SJSA1 (cell line): ENCODE results near the gene SLC16A14. TPM values are rescaled to one million over a fixed set of nuclear protein-coding genes. Genes with fewer than 3 reads are reported as not detected.

Experiments
- DNase-seq, 2 experiments: peaks; one replicate each; pipeline ENCODE4 v3.0.0-alpha.2; 2015 to 2020; ENCODE audit warnings: low spot score in 2 of 2, low read depth in 1 of 2
- H3K27ac ChIP-seq: fragments of 250-450 bp; sonication (Bioruptor Pico); 2 replicates; pipeline ENCODE4 v1.5.1; 2020; ENCODE audit warnings: mild to moderate bottlenecking, moderate library complexity
- H3K27me3 ChIP-seq: fragments of 250-450 bp; sonication (Bioruptor Pico); replicated peaks from 2 replicates; pipeline ENCODE4 v1.5.1; 2020; ENCODE audit warnings: mild to moderate bottlenecking, moderate library complexity
- H3K36me3 ChIP-seq: fragments of 250-450 bp; sonication (Bioruptor Pico); 2 replicates; pipeline ENCODE4 v1.5.1; 2020; ENCODE audit warnings: mild to moderate bottlenecking
- H3K4me1 ChIP-seq: fragments of 250-450 bp; sonication (Bioruptor Pico); replicated peaks from 2 replicates; pipeline ENCODE4 v1.6.1; 2021; ENCODE audit warnings: mild to moderate bottlenecking
- H3K4me3 ChIP-seq: fragments of 250-450 bp; sonication (Bioruptor Pico); 2 replicates; pipeline ENCODE4 v1.5.1; 2020; ENCODE audit warnings: mild to moderate bottlenecking
- H3K9me3 ChIP-seq: fragments of 250-450 bp; sonication (Bioruptor Pico); replicated peaks from 2 replicates; pipeline ENCODE4 v1.5.1; 2020; ENCODE audit warnings: mild to moderate bottlenecking
- total RNA-seq: library from RNA; depleted of rRNA; stranded (reverse); fragments of >200 nt; shearing (Covaris generic); gene quantifications from 2 replicates; pipeline ENCODE4 v1.2.3, GENCODE V29; 2014

The SLC16A14 gene
- total RNA-seq, 1 experiment from 2014 or later: 1.5 TPM

- H3K4me3 ChIP-seq: no peak overlapping the region
- no peak overlapping the region for H3K27ac ChIP-seq
- no peaks in the 10 kb centered on the region for H3K36me3 ChIP-seq
- DNase-seq: no peak
- no peaks in the 10 kb centered on the region for H3K27me3 ChIP-seq
- H3K4me1 ChIP-seq: no peaks in the 10 kb centered on the region
- H3K9me3 ChIP-seq: no peaks in the 10 kb centered on the region
Measured at GRCh38 chr2:230060672-230061293, 7.9 kb downstream of the SLC16A14 start.

- H3K36me3 ChIP-seq: no peaks in the 10 kb centered on the region
- H3K4me3 ChIP-seq: no peak overlapping the region
- peak in 1 of 2 experiments; percentile 11 for DNase-seq
- H3K9me3 ChIP-seq: no peaks in the 10 kb centered on the region
- H3K27me3 ChIP-seq: no peaks in the 10 kb centered on the region
- peaks cover 17% of the 10 kb centered on the region for H3K4me1 ChIP-seq
- no peak overlapping the region for H3K27ac ChIP-seq
Measured at GRCh38 chr2:230053753-230054478, 14.8 kb downstream of the SLC16A14 start.

- DNase-seq: no peak
- H3K27me3 ChIP-seq: no peaks in the 10 kb centered on the region
- no peaks in the 10 kb centered on the region for H3K36me3 ChIP-seq
- no peak overlapping the region for H3K27ac ChIP-seq
- H3K4me1 ChIP-seq: peaks cover 17% of the 10 kb centered on the region
- no peak overlapping the region for H3K4me3 ChIP-seq
- H3K9me3 ChIP-seq: no peaks in the 10 kb centered on the region
Measured at GRCh38 chr2:230052299-230052698, 16.4 kb downstream of the SLC16A14 start.

GRCh38 chr2:230050136-230050535 is 18.6 kb downstream of the SLC16A14 start:
- no peaks in the 10 kb centered on the region for H3K27me3 ChIP-seq
- no peak overlapping the region for H3K4me3 ChIP-seq
- DNase-seq: no peak
- H3K27ac ChIP-seq: no peak overlapping the region
- no peaks in the 10 kb centered on the region for H3K9me3 ChIP-seq
- no peaks in the 10 kb centered on the region for H3K36me3 ChIP-seq
- H3K4me1 ChIP-seq: peaks cover 17% of the 10 kb centered on the region

GRCh38 chr2:230048010-230048671 is 20.6 kb downstream of the SLC16A14 start:
- no peaks in the 10 kb centered on the region for H3K36me3 ChIP-seq
- H3K27me3 ChIP-seq: no peaks in the 10 kb centered on the region
- peaks cover 2% of the 10 kb centered on the region for H3K4me1 ChIP-seq
- H3K4me3 ChIP-seq: no peak overlapping the region
- no peak for DNase-seq
- H3K9me3 ChIP-seq: no peaks in the 10 kb centered on the region
- H3K27ac ChIP-seq: no peak overlapping the region

- H3K36me3 ChIP-seq: no peaks in the 10 kb centered on the region
- H3K4me3 ChIP-seq: no peak overlapping the region
- H3K27me3 ChIP-seq: no peaks in the 10 kb centered on the region
- no peaks in the 10 kb centered on the region for H3K4me1 ChIP-seq
- no peak overlapping the region for H3K27ac ChIP-seq
- no peaks in the 10 kb centered on the region for H3K9me3 ChIP-seq
- DNase-seq: no peak
Measured at GRCh38 chr2:230046491-230046890, 22.2 kb downstream of the SLC16A14 start.

- no peaks in the 10 kb centered on the region; the same call in 1 of the 2 replicates for H3K27me3 ChIP-seq
Measured at GRCh38 chr2:230043461-230043860, 25.3 kb downstream of the SLC16A14 start.

GRCh38 chr2:230043025-230043424 is 25.7 kb downstream of the SLC16A14 start:
- H3K4me1 ChIP-seq: no peaks in the 10 kb centered on the region
- no peak overlapping the region for H3K4me3 ChIP-seq
- H3K9me3 ChIP-seq: no peaks in the 10 kb centered on the region
- no peak overlapping the region for H3K27ac ChIP-seq
- no peaks in the 10 kb centered on the region; the same call in 1 of the 2 replicates for H3K27me3 ChIP-seq
- DNase-seq: no peak
- H3K36me3 ChIP-seq: no peaks in the 10 kb centered on the region

More at GRCh38 chr2:230043461-230043860, 25.3 kb downstream of the SLC16A14 start:
- Histone ChIP-seq H3K4me3 (no peak overlapping the region), H3K9me3 (no peaks in the 10 kb centered on the region), H3K4me1 (no peaks in the 10 kb centered on the region), H3K27ac (no peak overlapping the region), H3K36me3 (no peaks in the 10 kb centered on the region)
- DNase-seq: no peak

GRCh38 chr2:230042195-230042594 is 26.5 kb downstream of the SLC16A14 start:
- Histone ChIP-seq H3K9me3 (no peaks in the 10 kb centered on the region), H3K4me3 (no peak overlapping the region), H3K27me3 (no peaks in the 10 kb centered on the region; the same call in 1 of the 2 replicates), H3K36me3 (no peaks in the 10 kb centered on the region), H3K27ac (no peak overlapping the region), H3K4me1 (no peaks in the 10 kb centered on the region)
- no peak for DNase-seq

GRCh38 chr2:230023313-230023712 is 45.4 kb downstream of the SLC16A14 start:
- no peaks in the 10 kb centered on the region for H3K9me3 ChIP-seq
- no peaks in the 10 kb centered on the region for H3K4me1 ChIP-seq
- no peak overlapping the region for H3K4me3 ChIP-seq
- no peaks in the 10 kb centered on the region for H3K27me3 ChIP-seq
- no peak overlapping the region for H3K27ac ChIP-seq
- no peak for DNase-seq
- H3K36me3 ChIP-seq: no peaks in the 10 kb centered on the region

- Histone ChIP-seq H3K4me3 (no peak overlapping the region), H3K27ac (no peak overlapping the region), H3K4me1 (peaks cover 4% of the 10 kb centered on the region; the same call in 1 of the 2 replicates), H3K27me3 (no peaks in the 10 kb centered on the region), H3K36me3 (no peaks in the 10 kb centered on the region), H3K9me3 (no peaks in the 10 kb centered on the region)
- no peak for DNase-seq
Measured at GRCh38 chr2:230019742-230020141, 49.0 kb downstream of the SLC16A14 start.

- no peaks in the 10 kb centered on the region for H3K36me3 ChIP-seq
- H3K4me1 ChIP-seq: peaks cover 4% of the 10 kb centered on the region; the same call in 1 of the 2 replicates
- no peaks in the 10 kb centered on the region for H3K9me3 ChIP-seq
- H3K27me3 ChIP-seq: no peaks in the 10 kb centered on the region
- H3K4me3 ChIP-seq: no peak overlapping the region
- H3K27ac ChIP-seq: no peak overlapping the region; the same call in 1 of the 2 replicates
- no peak for DNase-seq
Measured at GRCh38 chr2:230018153-230018552, 50.6 kb downstream of the SLC16A14 start.

- DNase-seq: no peak
- H3K36me3 ChIP-seq: no peaks in the 10 kb centered on the region
- peaks cover 10% of the 10 kb centered on the region for H3K4me1 ChIP-seq
- no peak overlapping the region for H3K27ac ChIP-seq
- no peak overlapping the region for H3K4me3 ChIP-seq
- H3K9me3 ChIP-seq: no peaks in the 10 kb centered on the region
- no peaks in the 10 kb centered on the region for H3K27me3 ChIP-seq
Measured at GRCh38 chr2:230016844-230017243, 51.9 kb downstream of the SLC16A14 start.
